ENCODE data around the gene MINDY2.

Gene MINDY2, protein sequence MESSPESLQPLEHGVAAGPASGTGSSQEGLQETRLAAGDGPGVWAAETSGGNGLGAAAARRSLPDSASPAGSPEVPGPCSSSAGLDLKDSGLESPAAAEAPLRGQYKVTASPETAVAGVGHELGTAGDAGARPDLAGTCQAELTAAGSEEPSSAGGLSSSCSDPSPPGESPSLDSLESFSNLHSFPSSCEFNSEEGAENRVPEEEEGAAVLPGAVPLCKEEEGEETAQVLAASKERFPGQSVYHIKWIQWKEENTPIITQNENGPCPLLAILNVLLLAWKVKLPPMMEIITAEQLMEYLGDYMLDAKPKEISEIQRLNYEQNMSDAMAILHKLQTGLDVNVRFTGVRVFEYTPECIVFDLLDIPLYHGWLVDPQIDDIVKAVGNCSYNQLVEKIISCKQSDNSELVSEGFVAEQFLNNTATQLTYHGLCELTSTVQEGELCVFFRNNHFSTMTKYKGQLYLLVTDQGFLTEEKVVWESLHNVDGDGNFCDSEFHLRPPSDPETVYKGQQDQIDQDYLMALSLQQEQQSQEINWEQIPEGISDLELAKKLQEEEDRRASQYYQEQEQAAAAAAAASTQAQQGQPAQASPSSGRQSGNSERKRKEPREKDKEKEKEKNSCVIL

DNA sequence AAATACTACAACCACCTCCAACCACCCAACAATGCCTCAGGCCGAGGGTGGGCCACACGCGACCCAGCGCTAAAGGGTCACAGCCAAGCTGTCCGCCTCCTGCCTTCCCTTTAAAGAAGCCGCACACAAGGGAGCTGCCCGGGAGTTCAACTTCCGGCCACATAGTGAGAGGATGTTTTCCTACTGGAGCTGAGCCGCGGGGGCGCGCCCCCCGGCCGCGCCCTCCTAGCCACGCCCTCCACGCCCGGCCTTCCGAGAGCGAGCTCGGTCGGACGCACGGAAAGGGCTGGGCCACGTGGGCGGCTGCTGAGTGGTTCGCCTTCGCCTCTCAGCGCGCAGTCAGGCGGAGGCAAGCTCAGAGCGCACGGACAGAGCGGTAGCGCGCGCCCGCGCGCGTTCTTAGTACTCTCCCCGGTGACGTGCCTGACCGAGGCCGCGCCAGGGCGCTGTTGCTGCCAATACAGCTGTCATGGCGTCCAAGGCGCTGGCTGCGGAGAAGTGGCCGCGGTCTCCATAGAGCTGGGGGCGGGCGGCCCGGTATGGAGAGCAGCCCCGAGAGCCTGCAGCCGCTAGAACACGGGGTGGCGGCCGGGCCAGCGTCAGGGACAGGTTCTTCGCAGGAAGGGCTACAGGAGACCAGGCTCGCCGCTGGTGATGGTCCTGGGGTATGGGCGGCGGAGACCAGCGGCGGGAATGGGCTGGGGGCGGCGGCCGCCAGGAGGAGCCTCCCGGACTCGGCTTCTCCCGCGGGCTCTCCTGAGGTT lies at the start of gene MINDY2:
Gene MINDY2 (plus strand): TSS at position 446 of the 764 bp plus-strand sequence. CDS start 94 bp downstream, at position 540.
- DNase-seq: peak; percentile 97 to 99

DNA sequence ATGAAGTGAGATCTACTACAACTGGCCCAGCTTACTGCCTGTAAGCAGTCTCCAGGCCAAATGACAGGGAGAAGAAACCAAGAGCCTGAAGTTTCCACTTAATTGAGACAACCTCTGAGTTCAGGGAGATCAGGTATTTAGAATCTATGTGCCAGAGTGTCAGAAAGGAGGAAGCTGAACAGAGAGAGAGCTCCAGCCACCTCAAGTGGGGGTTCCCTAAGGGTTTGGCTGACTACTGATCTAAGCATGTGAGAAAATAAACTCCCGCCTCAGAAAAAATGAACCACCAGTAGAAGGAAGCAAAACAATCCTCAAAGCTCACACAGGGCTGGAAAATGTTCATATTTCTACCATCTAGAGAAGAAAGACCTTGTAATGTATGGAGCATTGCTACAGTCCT lies 46.6 kb upstream of the MINDY2 start:
- DNase-seq: no peak

DNA sequence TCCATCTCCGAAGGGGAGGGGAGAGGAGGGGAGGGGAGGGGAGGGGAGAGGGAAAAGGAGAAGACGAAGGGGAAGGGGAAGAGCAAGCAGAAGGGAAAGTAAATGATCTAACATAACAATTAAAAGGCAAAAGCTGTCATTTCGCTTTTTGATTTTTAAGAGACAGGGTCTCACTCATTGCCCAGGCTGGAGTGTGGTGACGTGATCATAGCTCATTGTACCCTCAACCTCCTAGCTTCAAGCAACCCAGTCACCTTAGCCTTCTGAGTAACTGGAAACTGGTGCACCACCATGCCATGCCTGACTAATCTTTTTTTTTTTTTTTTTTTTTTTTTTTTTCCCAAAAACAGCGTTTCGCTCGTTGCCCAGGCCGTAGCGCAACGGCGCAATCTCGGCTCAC lies 44.2 kb upstream of the MINDY2 start:
- DNase-seq: no peak

DNA sequence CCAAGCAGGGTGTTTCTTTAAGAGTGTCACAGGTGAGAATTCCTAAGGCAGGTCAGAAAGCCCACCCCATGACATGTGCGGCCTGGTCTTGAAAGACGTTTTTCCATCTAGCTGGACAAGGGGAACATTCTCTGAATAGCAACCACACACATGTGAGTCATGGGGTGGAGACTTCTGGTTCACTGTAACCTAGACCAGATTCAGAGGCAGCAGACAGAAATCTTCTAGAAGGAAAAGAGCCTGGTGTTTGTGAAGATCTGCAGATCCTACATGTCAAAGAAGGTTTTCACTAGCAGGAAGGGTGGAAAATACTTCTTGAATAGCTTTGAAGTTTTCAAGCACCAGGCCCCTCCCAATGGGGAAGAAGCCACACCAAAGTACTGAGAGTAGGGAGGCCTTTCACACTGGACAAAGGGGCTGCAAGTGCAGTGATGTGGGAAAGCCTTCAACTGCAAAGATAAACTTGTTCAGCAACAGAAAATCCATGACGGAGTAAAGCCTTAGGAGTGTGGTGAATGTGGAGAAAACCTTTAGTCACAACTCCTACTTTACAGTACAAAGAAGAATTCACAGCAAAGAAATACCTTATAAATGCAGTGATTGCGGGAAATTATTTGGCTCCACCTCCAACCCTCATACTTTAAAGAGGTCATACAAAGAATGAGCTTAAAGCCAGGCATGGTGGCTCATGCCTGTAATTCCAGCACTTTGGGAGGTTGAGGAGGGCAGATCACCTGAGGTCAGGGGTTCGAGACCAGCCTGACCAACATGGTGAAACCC lies 39.2 kb upstream of the MINDY2 start:
- no peak for DNase-seq

DNA sequence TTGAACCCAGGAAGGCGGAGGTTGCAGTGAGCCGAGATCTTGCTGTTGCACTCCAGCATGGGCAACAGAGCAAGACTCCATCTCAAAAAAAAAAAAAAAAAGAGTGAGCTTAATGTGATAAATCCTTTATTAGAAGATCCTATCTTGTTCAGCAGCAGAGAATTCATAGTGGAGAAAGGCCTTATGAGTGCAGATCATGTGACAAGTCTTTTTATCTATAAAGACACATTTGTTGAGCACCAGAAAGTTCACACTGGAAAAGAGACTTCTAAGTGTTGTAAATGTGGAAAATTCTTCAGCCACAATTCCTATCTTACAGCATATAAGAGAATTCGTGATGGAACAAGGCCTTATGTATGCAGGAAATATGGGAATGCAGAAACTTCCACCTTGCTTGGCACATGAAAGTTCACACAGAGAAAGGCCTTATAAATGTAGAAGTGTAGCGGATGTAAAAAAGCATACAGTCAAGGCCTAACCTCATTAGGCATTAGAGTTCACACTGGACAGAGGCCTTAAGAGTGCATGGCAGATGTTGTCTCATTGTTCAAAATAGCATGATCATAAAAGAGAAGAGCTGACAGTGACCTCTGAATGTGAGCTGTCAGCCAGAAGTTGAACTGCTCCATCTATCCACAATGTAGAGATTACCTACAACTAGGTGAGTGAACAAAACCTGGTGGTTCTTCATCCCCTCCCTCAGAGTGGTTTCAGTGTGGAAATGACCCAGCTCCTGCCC lies 38.3 kb upstream of the MINDY2 start:
- no peak for DNase-seq

DNA sequence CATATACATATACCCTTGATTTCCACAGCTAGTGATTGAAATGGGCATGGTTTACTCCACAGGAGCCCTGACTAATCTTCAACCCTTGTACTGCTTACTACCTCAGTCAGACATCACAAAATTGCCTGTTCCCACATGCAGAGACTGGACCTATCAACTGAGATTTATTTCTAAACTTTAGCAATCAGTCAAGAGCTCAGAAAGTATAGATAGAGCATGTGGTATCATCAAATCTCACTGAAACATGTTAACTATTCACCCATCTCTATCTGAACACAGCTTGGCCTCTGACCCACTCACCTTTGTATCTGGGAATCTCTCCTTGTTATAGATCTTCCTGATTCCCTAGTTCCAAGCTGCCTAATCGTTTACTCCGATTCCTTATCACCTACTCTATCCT lies 36.2 kb upstream of the MINDY2 start:
- no peak for DNase-seq

DNA sequence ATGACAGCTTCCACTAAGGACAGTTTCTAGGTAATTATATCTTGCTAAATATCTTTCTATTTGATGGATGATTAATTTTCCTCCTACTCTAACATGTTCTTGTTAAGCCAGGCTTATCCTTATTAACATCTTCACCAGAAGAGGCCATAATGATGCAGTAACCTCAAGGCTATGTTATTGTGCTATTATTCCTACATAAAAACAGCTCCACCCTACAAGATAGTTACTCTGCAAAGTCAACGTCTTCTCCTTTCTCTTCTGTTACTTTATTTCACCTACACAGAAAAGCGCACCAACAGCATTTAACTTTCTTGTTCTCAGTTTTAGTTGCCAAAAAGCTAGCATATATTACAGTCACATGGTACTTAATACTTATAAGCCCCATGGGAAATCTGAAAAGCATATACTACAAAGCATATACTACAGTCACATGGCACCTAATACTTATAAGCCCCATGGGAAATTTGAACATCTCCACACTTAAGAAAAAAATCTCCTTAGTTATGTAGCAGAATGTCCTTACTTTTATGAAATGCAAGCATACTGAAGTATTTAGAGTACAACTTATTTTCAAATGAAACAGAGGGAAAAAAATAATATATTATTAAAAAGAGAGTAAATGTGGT lies 35.0 kb upstream of the MINDY2 start:
- DNase-seq: no peak

DNA sequence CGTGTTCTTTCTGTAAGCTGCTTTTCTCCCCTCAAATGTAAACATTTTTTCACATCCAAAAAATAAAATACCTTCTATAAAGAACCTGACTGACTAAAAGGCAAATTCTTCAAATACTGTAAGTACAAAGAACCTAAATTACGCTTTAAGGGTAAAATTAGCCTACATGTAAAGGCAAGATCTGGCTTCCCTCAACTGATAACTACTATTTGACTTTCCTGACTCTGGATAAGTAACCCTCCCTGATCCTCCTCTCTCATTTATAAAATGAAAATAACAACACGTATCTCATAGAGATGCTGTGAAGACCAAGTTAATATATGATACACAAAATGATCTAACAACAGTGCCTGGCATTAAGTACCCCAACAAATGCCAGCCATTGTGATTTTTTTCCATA lies 33.8 kb upstream of the MINDY2 start:
- no peak for DNase-seq

DNA sequence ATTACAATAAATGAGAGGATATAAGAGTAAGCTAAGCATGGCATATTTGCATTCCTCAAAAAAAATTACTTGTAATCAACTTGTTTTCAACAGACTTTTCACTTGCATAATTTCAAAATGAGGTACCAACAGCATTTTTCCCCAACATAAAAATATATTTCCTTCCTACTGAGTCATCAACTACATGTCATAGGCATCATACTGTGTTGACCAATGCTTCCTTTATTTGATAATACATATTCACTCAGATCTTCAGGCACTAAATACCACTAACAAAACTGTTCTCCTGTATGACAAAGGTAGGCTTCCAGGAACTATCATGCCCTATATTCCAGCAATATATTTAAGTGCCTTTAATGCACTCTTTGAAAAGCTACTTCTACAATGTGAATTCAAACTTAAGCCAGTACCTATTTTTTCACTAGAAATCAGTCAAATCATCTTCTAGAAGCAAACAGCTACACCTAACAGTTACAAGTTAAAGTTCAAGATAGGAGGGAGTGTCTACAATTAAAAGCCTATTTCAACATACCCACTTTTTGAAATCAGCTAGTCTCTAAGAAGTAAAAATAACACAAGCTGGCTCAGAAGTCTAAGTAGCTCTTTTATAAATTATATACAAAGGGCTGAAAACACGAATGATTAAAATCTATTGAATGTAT lies 32.9 kb upstream of the MINDY2 start:
- no peak for DNase-seq

DNA sequence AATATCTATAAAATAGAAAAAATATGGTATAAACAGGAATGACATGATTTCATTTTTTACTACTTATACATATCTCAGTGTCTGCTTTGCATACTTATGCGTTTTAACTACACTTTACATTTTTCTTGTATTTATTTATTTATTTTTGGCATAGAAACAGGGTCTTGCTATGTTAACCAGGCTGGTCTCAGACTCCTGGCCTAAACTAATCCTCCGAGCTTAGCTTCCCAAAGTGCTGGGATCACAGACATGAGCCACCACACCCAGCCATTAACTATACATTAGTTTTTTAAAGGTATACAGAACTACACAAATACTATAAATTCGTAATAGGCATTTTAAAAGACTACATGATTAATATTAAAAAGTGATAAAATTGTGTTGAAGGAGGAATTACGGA lies 30.7 kb upstream of the MINDY2 start:
- no peak for DNase-seq

DNA sequence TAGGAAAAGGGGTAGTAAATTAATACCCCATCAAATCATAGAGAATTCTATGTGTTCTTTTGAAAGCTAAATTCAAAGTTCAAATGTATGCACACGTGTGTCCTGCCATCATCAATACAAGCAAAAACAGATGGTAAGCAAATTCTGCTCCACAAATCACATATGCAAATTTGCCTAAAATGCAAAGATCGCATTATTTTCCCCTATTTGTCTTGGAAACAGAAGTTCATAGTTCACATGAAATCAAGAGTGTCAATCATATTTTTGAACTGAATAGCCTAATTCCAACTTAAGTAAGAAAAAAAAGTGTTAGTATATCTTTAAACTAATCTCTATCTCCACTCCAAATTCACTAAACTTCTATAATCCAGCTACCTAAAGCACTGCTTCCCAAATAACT lies 30.1 kb upstream of the MINDY2 start:
- no peak for DNase-seq

DNA sequence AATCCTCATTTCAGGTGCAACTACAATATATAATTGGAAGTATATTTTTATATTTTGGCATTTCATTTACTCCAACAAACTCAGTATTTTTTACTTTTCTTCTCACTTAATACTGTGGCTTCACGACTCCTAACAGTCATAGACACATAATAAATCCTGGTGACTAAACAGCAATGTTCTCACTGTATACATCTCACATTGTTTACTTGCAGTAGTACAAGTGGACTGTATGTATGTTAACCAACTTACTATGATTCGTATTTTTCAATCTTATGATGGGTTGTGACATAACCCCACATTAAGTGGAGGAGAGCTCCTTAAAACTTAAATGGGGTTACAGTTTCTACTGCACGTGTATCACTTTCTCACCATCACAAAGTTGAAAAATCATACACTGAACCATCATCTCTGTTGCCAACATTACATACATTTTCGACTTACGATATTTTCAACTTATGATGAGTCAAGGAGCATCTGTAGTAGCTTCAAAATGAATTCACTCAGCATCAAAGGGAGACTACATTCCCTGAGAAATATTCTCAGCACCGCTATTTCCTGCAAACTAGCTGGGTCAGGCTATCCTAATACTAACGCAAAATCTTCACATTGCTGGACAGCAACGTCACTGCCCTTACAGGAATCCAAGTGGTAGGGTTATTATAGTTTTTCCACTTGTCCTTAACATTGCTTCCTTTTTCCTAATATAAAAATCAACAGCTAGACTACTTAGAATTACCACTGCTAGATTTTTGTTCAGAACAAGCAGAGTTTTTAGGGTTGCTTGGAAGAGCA lies 28.9 kb upstream of the MINDY2 start:
- DNase-seq: no peak

DNA sequence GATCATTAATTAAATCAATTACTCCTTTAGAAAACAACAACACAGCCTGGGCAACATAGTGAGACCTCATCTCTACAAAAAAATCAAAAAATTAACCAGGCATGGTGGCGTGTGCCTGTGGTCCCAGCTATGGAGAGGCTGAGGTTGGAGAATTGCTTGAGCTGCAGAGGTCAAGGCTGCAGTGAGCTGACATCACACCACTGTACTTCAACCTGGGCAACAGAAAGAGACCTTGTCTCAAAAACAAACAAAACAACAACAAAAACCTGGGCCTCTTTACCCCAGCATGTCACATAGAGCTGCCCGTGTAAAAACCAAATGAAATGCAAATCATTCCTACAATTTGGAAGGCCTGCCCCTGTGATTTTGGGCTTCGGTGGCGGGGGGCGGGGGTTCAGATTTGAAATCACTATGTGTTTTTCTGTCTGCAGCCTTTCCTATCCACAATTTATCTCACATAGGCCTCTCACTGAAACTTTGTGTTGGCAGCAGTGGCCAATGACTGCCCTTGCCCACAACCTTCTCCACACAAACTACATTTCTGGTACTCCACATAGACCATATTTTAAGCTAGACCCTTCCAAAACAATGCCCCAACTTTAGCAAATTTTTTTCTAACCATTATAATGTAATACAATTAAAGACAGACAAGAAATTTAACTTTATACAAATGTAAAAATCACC lies 28.1 kb upstream of the MINDY2 start:
- no peak for DNase-seq

DNA sequence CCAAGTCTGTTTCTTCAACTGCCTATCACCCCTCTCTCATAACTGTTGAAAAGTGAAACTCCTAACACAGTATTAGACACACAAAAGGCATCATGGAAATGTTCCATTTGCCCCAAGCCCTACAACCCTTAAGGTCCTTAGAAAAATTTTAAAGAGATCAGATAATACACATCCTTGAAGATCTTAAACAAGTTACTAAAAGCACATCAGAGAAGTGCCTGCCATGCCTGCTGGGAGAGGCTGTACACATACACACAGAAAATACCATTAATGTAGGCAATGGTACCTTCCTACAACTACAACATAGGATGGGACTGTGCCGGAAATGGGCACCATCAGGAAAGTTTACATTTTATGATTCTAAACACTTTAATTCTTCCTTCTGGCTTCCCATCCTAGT lies 24.9 kb upstream of the MINDY2 start:
- no peak for DNase-seq

DNA sequence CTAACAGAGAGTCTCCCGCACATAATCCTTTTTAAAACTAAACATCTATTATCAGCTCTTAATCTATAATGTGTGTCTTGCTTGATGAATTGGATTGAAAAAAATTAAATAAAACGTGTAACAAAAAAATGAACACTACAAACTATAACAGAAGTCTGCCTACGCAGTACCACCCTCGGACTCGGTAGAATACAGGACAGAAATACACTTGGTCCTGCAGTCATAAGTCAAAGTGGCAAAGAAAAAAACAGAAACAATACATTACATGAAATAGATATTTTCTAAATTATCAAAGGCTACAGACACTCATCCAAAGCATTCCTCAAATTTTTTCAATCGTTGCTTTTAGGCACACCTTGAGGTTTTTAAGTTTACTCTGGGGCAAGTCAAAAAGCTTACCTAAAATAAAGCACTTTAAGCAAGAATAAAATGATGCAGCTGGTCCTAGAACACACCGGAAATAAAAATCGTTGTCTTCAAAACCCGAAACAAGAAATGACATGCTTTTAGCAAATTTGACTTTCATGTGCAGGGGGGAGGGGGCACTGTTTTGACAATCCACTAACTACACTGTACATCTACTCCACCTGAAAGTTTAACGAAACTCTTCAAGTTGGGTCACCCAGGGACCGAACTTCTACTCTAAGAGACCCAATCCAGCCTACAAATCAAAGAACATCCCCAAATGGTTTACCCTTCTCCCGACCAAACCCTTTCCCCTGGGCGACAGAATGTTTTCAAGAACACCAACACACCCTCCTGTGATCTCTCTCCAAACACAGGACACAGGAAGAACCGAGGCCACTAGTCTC lies 22.9 kb upstream of the MINDY2 start:
- no peak for DNase-seq

DNA sequence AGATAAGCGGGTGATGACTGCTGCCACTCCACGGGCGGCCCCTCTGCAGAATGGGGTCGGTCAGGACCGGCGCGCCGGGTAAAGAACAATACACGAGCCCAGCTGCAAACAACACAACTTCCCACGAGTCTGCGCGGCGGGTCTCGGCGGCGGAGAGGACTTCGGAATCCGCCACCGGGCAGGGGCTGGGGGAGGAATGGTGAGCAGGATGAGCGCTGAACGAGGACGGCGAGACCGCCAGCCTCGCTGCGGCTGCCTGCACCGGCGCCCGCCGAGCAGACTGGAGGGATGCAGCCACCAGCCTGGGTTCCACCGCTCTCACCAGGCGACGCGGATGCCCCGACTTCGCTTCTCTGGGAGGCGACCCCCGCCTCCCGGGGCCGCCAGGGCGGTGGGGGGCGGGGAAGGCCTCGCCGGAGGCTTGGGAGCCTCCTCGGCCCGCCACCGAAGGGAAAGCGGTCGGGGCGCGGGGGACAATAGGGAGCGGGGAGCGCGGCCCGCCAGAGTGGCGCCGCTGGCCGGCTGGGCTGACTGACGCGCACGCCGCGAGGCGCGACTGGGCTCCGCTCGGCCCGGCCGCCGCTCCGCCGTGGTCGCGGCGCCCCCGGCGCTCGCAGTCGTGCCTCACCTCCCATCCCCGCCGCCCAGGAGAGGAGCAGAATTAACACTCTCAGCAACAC lies 22.1 kb upstream of the MINDY2 start:
- peak in 1 of 2 donors; percentile 40 for DNase-seq

DNA sequence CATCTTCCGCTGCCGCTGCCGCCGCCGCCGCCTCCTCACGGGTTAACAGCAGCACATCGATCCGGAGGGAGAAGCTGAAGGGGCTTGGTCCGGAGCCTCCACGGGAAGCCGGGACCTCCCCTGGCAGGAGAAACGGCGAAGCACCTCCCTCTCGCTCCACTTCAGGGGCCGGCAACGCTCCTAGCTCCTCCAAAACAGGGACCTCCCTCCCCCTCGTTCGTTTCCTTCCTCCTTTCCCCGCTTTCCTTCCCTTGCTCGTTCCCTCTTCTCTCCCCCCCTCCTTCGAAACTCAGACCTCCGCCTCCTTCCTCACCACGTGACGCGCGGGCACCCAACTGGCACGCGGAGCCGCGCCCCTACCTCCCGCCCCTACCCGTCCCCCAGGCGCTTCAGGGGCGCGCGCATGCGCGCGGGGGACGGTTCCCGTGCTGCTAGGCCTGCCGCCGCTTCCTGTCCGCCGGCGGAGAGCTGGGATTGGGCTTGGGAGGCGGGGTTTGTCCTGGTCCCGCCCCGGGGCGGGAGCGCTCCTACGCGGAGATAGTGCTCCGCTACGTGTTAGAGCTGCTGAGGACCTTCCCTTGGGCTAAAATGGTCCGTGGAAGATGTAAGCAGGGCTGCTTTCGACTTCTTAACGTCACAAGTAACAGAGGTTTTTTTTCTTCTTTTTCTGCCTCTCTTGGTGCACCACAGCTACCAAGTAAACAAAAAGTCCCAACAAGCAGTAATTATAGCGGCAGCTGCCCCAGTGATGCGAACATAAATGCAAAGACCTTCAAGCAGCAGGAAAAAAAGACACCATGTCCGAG lies 21.4 kb upstream of the MINDY2 start, which contains the start of gene ADAM10:
Gene ADAM10 (minus strand): TSS at position 176 of the 806 bp plus-strand sequence. CDS start 173 bp downstream, at position 3.
- DNase-seq: peak; percentile 98 to 99

Data from hippocampal formation (tissue), 2 donors.